ENCODE data around the gene EFCAB12.

The EFCAB12 gene

GRCh38 chr3:129410971-129411370, 17.5 kb downstream of the EFCAB12 start:
- TF ChIP-seq FOXP2 (optimal IDR thresholded peaks at IDR 0.05; ENCODE audit: borderline replicate concordance, extremely low read depth, extremely low read length, insufficient read depth) (no peak), POLR2AphosphoS5 (IDR thresholded peaks at IDR 0.05; ENCODE audit: low read depth, low read length) (no peak), TAF1 (IDR thresholded peaks at IDR 0.05; ENCODE audit: borderline replicate concordance, insufficient read depth, low read length) (no peak), SIN3A (IDR thresholded peaks at IDR 0.05; ENCODE audit: borderline replicate concordance, insufficient read depth, low read length) (no peak), REST (IDR thresholded peaks at IDR 0.05; ENCODE audit: insufficient read depth in 1 of 2, low read depth in 2 of 2, low read length in 2 of 2) (no peak)

- TF ChIP-seq REST (IDR thresholded peaks at IDR 0.05; ENCODE audit: insufficient read depth in 1 of 2, low read depth in 2 of 2, low read length in 2 of 2) (no peak), POLR2AphosphoS5 (IDR thresholded peaks at IDR 0.05; ENCODE audit: low read depth, low read length) (no peak), TAF1 (IDR thresholded peaks at IDR 0.05; ENCODE audit: borderline replicate concordance, insufficient read depth, low read length) (no peak), FOXP2 (optimal IDR thresholded peaks at IDR 0.05; ENCODE audit: borderline replicate concordance, extremely low read depth, extremely low read length, insufficient read depth) (no peak), SIN3A (IDR thresholded peaks at IDR 0.05; ENCODE audit: borderline replicate concordance, insufficient read depth, low read length) (no peak)
Observed at GRCh38 chr3:129409541-129409940, 18.9 kb downstream of the EFCAB12 start.

GRCh38 chr3:129404610-129405009, 23.8 kb downstream of the EFCAB12 start:
- TF ChIP-seq FOXP2 (optimal IDR thresholded peaks at IDR 0.05; ENCODE audit: borderline replicate concordance, extremely low read depth, extremely low read length, insufficient read depth): no peak
- TF ChIP-seq TAF1 (IDR thresholded peaks at IDR 0.05; ENCODE audit: borderline replicate concordance, insufficient read depth, low read length): no peak
- TF ChIP-seq SIN3A (IDR thresholded peaks at IDR 0.05; ENCODE audit: borderline replicate concordance, insufficient read depth, low read length): no peak
- no peak for TF ChIP-seq POLR2AphosphoS5 (IDR thresholded peaks at IDR 0.05; ENCODE audit: low read depth, low read length)
- TF ChIP-seq REST (IDR thresholded peaks at IDR 0.05; ENCODE audit: insufficient read depth in 1 of 2, low read depth in 2 of 2, low read length in 2 of 2): no peak

GRCh38 chr3:129404130-129404529, 24.3 kb downstream of the EFCAB12 start:
- TF ChIP-seq FOXP2 (optimal IDR thresholded peaks at IDR 0.05; ENCODE audit: borderline replicate concordance, extremely low read depth, extremely low read length, insufficient read depth) (no peak), POLR2AphosphoS5 (IDR thresholded peaks at IDR 0.05; ENCODE audit: low read depth, low read length) (no peak), REST (IDR thresholded peaks at IDR 0.05; ENCODE audit: insufficient read depth in 1 of 2, low read depth in 2 of 2, low read length in 2 of 2) (no peak), SIN3A (IDR thresholded peaks at IDR 0.05; ENCODE audit: borderline replicate concordance, insufficient read depth, low read length) (no peak), TAF1 (IDR thresholded peaks at IDR 0.05; ENCODE audit: borderline replicate concordance, insufficient read depth, low read length) (no peak)

GRCh38 chr3:129403450-129403849, 25.0 kb downstream of the EFCAB12 start:
- TF ChIP-seq REST (IDR thresholded peaks at IDR 0.05; ENCODE audit: insufficient read depth in 1 of 2, low read depth in 2 of 2, low read length in 2 of 2) (no peak), SIN3A (IDR thresholded peaks at IDR 0.05; ENCODE audit: borderline replicate concordance, insufficient read depth, low read length) (no peak)
